H9 (cell line): ENCODE data around the gene NRCAM. TPM values are rescaled to one million over a fixed set of nuclear protein-coding genes. Genes with fewer than 3 reads are reported as not detected.

Experiments
- DNase-seq: peaks from one replicate; pipeline ENCODE4 v3.0.0-alpha.2; 2017
- H2AFZ ChIP-seq: one replicate; pipeline ENCODE4 v1.6.1; 2013; ENCODE audit warnings: mild to moderate bottlenecking, low read length, control low read depth, moderate library complexity
- H2AK5ac ChIP-seq: 2 replicates; pipeline ENCODE4 v1.6.1; 2013; ENCODE audit warnings: low read length, control low read depth, mixed read lengths; ENCODE audit not compliant: insufficient read length
- H2BK120ac ChIP-seq: one replicate; pipeline ENCODE4 v1.6.1; 2013; ENCODE audit warnings: low read depth, mild to moderate bottlenecking, low read length, control low read depth, inconsistent platforms; ENCODE audit not compliant: poor library complexity, severe bottlenecking
- H2BK12ac ChIP-seq: 2 replicates; pipeline ENCODE4 v1.6.1; 2013; ENCODE audit warnings: low read length, control low read depth, mixed read lengths, low read depth; ENCODE audit not compliant: insufficient read length
- H2BK15ac ChIP-seq: 2 replicates; pipeline ENCODE4 v1.6.1; 2013; ENCODE audit warnings: low read depth, low read length, control low read depth
- H2BK20ac ChIP-seq: one replicate; pipeline ENCODE4 v1.6.1; 2013; ENCODE audit warnings: low read depth, mild to moderate bottlenecking, low read length, control low read depth, inconsistent platforms; ENCODE audit not compliant: poor library complexity, severe bottlenecking
- H2BK5ac ChIP-seq: 2 replicates; pipeline ENCODE4 v1.6.1; 2013; ENCODE audit warnings: low read length, control low read depth, mixed read lengths; ENCODE audit not compliant: insufficient read length
- H3K14ac ChIP-seq: 2 replicates; pipeline ENCODE4 v1.6.1; 2013; ENCODE audit warnings: low read length, control low read depth; ENCODE audit not compliant: insufficient read depth
- H3K18ac ChIP-seq: 2 replicates; pipeline ENCODE4 v1.6.1; 2013; ENCODE audit warnings: low read depth, mild to moderate bottlenecking, mixed read lengths, low read length, control low read depth; ENCODE audit not compliant: insufficient read length
- H3K23ac ChIP-seq: 2 replicates; pipeline ENCODE4 v1.6.1; 2013; ENCODE audit warnings: low read length, control low read depth, mixed read lengths, low read depth; ENCODE audit not compliant: insufficient read length
- H3K23me2 ChIP-seq: 2 replicates; pipeline ENCODE4 v1.6.1; 2013; ENCODE audit warnings: low read depth, mild to moderate bottlenecking, mixed read lengths, low read length, control low read depth; ENCODE audit not compliant: insufficient read length, poor library complexity, severe bottlenecking
- H3K27ac ChIP-seq: 2 replicates; pipeline ENCODE4 v1.5.1; 2013; ENCODE audit warnings: low read length, control low read depth, mixed read lengths, low read depth; ENCODE audit not compliant: insufficient read length
- H3K27me3 ChIP-seq: 2 replicates; pipeline ENCODE4 v1.6.1; 2013; ENCODE audit warnings: low read length, control low read depth, inconsistent platforms; ENCODE audit not compliant: insufficient read depth
- H3K4ac ChIP-seq: 2 replicates; pipeline ENCODE4 v1.6.1; 2013; ENCODE audit warnings: low read depth, mild to moderate bottlenecking, control low read depth, inconsistent platforms, low read length, moderate library complexity
- H3K4me1 ChIP-seq: 2 replicates; pipeline ENCODE4 v1.6.1; 2013; ENCODE audit warnings: low read length, control low read depth, inconsistent platforms; ENCODE audit not compliant: insufficient read depth
- H3K4me2 ChIP-seq: 2 replicates; pipeline ENCODE4 v1.6.1; 2013; ENCODE audit warnings: low read length, control low read depth, mixed read lengths; ENCODE audit not compliant: insufficient read length, insufficient read depth
- H3K56ac ChIP-seq: 2 replicates; pipeline ENCODE4 v1.6.1; 2013; ENCODE audit warnings: low read depth, mild to moderate bottlenecking, mixed read lengths, low read length, control low read depth; ENCODE audit not compliant: insufficient read length
- H3K79me1 ChIP-seq: 2 replicates; pipeline ENCODE4 v1.6.1; 2013; ENCODE audit warnings: low read depth, mild to moderate bottlenecking, moderate library complexity, low read length, control low read depth, inconsistent platforms; ENCODE audit not compliant: insufficient read depth, poor library complexity, severe bottlenecking
- H3K79me2 ChIP-seq: 2 replicates; pipeline ENCODE4 v1.6.1; 2013; ENCODE audit warnings: low read length, control low read depth, inconsistent platforms; ENCODE audit not compliant: insufficient read depth
- H3K9ac ChIP-seq: 2 replicates; pipeline ENCODE4 v1.6.1; 2013; ENCODE audit warnings: low read length, control low read depth, mixed read lengths; ENCODE audit not compliant: insufficient read length; ENCODE audit errors: extremely low read depth
- H3K9me3 ChIP-seq: one replicate; pipeline ENCODE4 v1.6.1; 2013; ENCODE audit warnings: low read depth, low read length, inconsistent platforms; ENCODE audit not compliant: control insufficient read depth
- H3T11ph ChIP-seq: one replicate; pipeline ENCODE4 v1.6.1; 2013; ENCODE audit warnings: mild to moderate bottlenecking, low read length, control low read depth, inconsistent platforms
- H4K20me1 ChIP-seq: one replicate; pipeline ENCODE4 v1.6.1; 2013; ENCODE audit not compliant: control insufficient read depth, insufficient read length, insufficient read depth
- H4K5ac ChIP-seq: 2 replicates; pipeline ENCODE4 v1.6.1; 2013; ENCODE audit warnings: low read depth, mild to moderate bottlenecking, mixed read lengths, low read length, control low read depth; ENCODE audit not compliant: insufficient read length
- H4K8ac ChIP-seq: replicated peaks from 2 replicates; pipeline ENCODE4 v1.6.1; 2013; ENCODE audit warnings: low read length, control low read depth, mixed read lengths, low read depth; ENCODE audit not compliant: insufficient read length
- H4K91ac ChIP-seq: 2 replicates; pipeline ENCODE4 v1.6.1; 2013; ENCODE audit warnings: low read depth, mild to moderate bottlenecking, moderate library complexity, mixed read lengths, low read length, control low read depth; ENCODE audit not compliant: insufficient read length
- H3K27ac Mint-ChIP-seq, 3 experiments: 2 replicates in 2 of 3; 3 replicates in 1 of 3; pipeline ENCODE4 v1.8.0; 2020 to 2021; ENCODE audit warnings: mixed read lengths in 3 of 3, mild to moderate bottlenecking in 1 of 3, moderate library complexity in 1 of 3
- H3K27me3 Mint-ChIP-seq: 2 replicates; pipeline ENCODE4 v1.8.0; 2021; ENCODE audit warnings: low read depth, mild to moderate bottlenecking, moderate library complexity, mixed read lengths
- H3K36me3 Mint-ChIP-seq, 3 experiments: 2 replicates in 2 of 3; 3 replicates in 1 of 3; pipeline ENCODE4 v1.8.0; 2020 to 2021; ENCODE audit warnings: low read depth in 3 of 3, mixed read lengths in 3 of 3; ENCODE audit not compliant: insufficient read depth in 1 of 3
- H3K4me1 Mint-ChIP-seq, 2 experiments: 2 replicates each; pipeline ENCODE4 v1.8.0; 2020; ENCODE audit warnings: mixed read lengths in 2 of 2
- H3K4me3 Mint-ChIP-seq, 2 experiments: 2 replicates in 1 of 2; 3 replicates in 1 of 2; pipeline ENCODE4 v1.8.0; 2020 to 2021; ENCODE audit warnings: mild to moderate bottlenecking in 2 of 2, mixed read lengths in 2 of 2, moderate library complexity in 1 of 2
- H3K9me3 Mint-ChIP-seq, 2 experiments: 2 replicates in 1 of 2; 3 replicates in 1 of 2; pipeline ENCODE4 v1.8.0; 2020; ENCODE audit warnings: mild to moderate bottlenecking in 2 of 2, mixed read lengths in 2 of 2, moderate library complexity in 1 of 2
- CTCF ChIP-seq: fragments of 200-600 bp; sonication (generic); conservative IDR thresholded peaks from 3 replicates; pipeline ENCODE4 v1.8.0; 2021; ENCODE audit warnings: antibody characterized with exemption, mild to moderate bottlenecking
- WGBS: extraction: QIAGEN DNeasy Blood & Tissue Kit; methylation state at CpG from one replicate; pipeline ENCODE4 v1.1.7; 2013; ENCODE audit warnings: missing lambda C conversion rate, low lambda C conversion rate, mixed read lengths; ENCODE audit not compliant: insufficient read length; ENCODE audit errors: extremely low coverage; 5-methylcytosine and 5-hydroxymethylcytosine counted together
- total RNA-seq: library from RNA; stranded (reverse); gene quantifications from 2 replicates; pipeline ENCODE4 v1.2.1, GENCODE V29; 2021

The NRCAM gene
- total RNA-seq, 1 experiment from 2014 or later, result 2.3 TPM

GRCh38 chr7:108442039-108442568 is 14.1 kb downstream of the NRCAM start:
- Histone ChIP-seq H3K18ac (no peak overlapping the region), H3K14ac (no peak overlapping the region), H3K9ac (no peak overlapping the region), H2BK120ac (no peak overlapping the region), H2BK12ac (no peak overlapping the region), H3K27ac (no peak overlapping the region), H3K27me3 (no peaks in the 10 kb centered on the region), H2BK15ac (no peak overlapping the region), H2BK20ac (no peak overlapping the region), H3K4ac (no peak overlapping the region), H3K56ac (no peak overlapping the region), H2AFZ (no peak overlapping the region), H4K8ac (no peak overlapping the region), H3K9me3 (no peaks in the 10 kb centered on the region), H2AK5ac (no peak overlapping the region), H3K79me2 (no peaks in the 10 kb centered on the region), H2BK5ac (no peak overlapping the region), H4K20me1 (no peaks in the 10 kb centered on the region), H3K4me2 (no peak overlapping the region), H3K23me2 (no peaks in the 10 kb centered on the region), H3T11ph (no peak overlapping the region), H4K5ac (no peak overlapping the region), H3K79me1 (no peaks in the 10 kb centered on the region), H3K4me1 (no peaks in the 10 kb centered on the region), H4K91ac (no peak overlapping the region), H3K23ac (no peak overlapping the region)
- no peak overlapping the region for H3K27ac Mint-ChIP-seq
- TF ChIP-seq CTCF, result no peak
- no peaks in the 10 kb centered on the region for H3K27me3 Mint-ChIP-seq
- H3K4me1 Mint-ChIP-seq, result no peaks in the 10 kb centered on the region
- no CpG with 5 or more reads among the region's 5 CpGs for WGBS
- no peak overlapping the region for H3K4me3 Mint-ChIP-seq
- H3K36me3 Mint-ChIP-seq, result peaks cover 0 to 7% (median 0%) of the 10 kb centered on the region in 3 experiments; a peak in 2 of 7 replicates
- DNase-seq, result no peak
- peaks cover under 1% of the 10 kb centered on the region in 2 experiments; a peak in 3 of 5 replicates for H3K9me3 Mint-ChIP-seq
